GM19463 (cell line): ENCODE measurements around the gene ACOX1.

Source experiments
- ATAC-seq: cut with Tn5 transposase; IDR thresholded peaks from one replicate; pipeline ENCODE4 v1.9.1; 2021; ENCODE audit warnings: mild to moderate bottlenecking, moderate library complexity; ENCODE audit not compliant: unreplicated experiment

The ACOX1 gene

DNA sequence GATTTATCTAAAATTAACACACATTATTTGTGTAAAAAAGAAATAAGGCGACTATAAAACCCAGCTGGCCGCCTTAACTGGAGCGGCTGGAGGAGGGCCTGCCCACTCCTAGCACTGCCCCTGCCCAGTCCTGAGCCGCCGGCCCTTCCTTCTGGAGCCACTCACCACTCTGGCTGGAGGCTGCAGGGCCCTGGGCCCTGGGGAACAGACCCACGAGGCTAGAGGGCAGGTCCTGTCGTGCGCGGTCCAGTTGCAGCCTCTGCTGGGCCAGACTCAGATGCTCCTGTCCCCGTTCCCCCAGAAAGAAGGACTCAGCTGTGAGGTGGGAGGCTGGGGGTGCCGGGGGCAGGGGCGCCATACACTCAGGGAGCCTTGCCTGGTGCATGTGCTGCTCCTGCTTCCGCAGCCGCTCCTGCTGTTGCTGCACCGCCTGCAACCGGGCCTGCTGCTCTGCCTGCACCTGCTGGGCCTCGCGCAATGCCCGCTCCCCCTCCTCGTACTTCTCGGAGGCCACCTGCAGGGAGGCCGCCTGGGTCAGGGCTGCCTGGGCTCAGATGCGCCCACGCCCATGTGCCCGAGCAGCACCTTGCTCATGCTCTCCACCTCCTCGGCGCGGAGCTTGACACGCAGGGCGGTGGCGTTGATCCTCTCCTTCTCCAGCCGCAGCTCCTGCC, 65.3 kb downstream of the ACOX1 start:
- no peak for ATAC-seq

DNA sequence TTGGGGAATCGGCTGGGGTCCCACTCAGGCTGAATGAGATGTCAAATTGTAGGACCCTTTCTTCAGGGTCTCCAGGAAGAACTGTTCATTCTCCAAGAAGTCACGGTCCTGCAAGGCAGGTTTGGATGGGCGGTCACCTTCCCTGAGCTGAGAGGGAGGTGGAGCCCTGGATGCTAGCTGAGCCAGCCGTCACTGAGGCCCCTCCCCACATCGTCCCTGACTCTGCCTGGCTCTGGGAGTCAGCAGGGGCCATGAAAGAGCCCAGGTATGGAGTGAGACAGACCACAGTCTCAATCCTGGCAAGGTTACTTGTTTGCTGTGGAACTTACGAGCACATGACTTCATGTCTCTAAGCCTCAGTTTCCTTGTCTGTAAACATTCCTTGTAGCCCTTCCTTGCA, 68.3 kb downstream of the ACOX1 start:
- no peak for ATAC-seq

DNA sequence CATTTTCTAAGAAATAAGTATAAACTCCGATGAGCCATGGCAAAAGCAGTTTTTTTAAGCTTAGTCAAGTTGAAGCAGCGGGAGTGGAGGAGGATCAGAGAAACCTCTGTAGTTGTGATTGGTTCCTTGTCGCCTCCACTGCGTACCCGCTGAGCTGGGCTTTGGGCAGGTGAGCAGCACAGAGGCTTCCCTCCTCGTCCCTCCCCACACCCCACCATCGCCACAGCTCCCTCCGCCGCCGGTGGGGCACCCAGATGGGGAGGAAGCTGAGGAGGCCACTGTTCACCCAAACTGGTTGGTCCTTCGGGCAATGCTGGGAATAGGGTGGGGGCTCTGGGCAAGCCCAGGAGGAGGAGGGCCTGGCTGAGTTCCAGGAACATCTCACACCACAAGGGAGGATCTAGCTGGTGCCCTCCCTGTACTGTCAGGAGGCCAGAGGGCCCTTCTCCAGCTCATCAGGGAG, 69.1 kb downstream of the ACOX1 start:
- no peak for ATAC-seq

DNA sequence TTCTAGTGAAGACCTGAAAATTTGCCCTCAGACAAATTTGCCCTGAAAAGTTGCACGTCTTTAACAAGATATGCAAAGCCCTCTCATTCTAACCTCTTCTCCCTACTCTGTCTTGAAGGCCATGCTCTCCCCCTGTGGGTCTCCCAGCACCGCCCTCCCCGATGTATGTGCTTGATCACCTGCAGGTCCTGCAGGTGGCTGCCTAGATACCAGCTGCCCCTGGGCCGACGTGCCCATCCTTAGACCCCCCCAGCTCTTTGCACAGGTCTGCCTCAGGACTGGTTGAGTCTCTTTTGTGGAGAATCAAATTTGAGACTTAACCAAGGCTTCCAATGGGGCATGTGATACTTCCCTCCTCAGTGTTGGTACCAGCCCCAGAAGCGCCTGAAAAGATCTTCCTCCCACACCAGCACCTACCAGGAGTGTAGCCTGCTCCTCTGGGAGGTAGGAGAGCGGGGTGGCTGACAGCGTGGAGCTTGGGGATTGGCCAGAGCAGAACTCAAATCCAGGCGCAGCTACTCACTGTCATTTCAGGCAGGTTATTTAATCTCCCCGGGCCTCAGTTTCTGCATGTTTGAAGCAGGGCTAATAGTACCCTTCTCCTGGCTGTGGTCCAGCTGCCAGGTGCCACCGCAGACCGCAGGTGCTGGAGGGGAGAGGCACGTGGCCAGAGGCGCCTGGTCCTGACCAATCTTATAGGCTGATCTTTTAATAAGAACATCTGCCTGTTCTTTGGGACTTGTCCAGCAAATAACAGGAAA, 69.7 kb downstream of the ACOX1 start:
- ATAC-seq, result no peak

DNA sequence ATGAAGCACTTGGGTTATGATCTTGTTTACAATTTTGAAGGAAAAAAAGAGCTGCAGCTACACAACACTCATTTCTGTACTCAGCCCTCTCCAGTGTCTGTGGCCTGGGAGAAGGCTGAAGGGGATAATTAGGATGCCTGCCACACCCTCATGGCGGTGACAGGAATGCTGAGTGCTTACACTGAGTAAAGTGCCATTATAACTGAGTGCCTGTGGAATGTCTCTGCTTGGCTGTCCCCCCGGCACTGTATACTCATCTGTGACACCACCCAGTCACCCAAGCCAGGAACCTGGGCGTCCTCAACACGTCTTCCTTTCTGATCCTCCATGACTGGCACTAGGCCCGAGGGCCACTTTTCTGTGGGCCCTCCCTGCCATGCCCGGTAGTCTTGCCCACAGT, 70.8 kb downstream of the ACOX1 start:
- no peak for ATAC-seq

DNA sequence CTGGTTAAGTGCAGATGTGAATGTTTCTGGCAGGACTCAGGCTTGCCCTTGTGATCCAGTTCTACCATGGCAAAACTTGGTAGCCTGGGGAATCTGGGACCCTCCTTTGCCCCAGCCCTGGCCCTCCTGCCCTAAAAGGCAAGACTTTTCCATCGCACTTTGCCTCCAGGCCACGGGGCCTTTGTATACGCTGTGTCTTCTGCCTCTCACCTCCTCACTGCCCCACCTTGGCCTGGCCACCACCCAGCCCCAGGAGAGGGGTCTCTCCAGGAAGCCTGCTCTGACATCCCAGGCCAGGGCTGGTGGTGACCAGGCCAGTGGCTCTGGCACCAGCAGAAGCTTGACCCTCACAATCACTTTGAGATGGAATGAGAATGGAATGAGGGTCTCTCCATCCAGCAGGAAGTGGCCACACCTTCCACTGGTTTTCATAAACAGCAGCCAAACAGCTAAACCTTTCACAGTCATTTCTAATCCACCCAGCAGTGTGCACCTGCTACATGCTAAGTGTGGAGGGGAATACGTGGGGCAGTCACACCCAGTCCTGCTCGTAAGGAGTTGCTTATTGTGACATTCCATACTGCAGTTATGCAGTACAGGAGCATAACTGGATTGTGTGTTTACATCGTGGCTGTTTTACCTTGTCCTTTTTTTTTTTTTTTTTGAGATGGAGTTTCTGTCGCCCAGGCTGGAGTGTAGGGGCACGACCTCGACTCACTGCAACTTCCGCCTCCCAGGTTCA, 72.7 kb downstream of the ACOX1 start:
- ATAC-seq, result no peak

DNA sequence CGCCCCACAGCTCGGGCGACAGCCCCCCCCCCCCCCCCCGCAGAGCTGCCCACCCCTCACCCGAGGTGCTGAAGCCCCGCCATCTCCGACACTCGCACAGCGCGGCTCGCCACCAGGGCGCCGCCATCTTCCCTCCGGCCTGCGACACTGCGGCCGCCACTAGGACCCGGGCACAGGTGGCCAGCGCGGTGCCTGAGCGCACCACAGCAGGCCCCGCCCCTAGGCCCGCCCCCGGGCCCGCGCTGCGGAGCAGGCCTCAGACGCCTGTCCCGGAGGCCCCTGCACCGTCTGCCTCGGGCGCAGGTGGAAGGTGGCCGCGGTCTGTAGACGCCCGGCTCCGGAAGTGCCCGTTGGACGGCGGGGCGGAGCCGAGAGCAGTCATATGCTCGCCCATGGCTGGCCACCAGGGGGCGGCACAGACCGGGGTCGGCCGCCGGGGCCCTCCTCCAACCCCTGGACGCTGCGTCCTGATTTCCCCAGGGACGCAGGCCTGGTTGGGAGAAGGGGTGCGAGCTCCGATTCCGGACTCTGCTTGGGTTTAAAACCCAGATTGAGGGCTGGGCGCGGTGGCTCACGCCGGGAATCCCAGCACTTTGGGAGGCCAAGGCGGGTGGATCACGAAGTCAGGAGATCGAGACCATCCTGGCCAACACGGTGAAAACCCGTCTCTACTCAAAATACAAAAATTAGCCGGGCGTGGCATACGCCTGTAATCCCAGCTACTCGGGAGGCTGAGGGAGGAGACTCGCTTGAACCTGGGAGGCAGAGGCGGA, 74.0 kb downstream of the ACOX1 start, which contains the start of gene MRPL38:
MRPL38 (minus strand) TSS at position 136 of the 773 bp plus-strand sequence; CDS start at position 127, 9 bp downstream.
- peak; percentile 95 for ATAC-seq

DNA sequence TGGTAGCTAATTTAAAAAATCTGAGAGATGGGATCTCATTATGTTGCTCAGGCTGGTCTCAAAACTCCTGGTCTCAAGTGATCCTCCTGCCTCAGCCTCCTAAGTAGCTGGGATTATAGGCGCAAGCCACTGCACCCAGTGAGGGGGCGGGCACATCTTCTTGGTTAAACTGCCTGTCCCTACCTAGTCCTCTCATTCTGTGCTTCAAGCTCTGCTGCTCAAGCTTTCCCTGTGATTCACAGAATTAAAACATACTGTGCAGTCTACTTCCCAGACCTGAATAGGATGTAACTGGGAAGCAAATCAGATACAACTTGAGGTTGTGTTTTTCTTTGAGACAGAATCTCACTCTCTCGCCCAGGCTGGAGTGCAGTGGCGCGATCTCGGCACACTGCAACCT, 76.6 kb downstream of the ACOX1 start:
- no peak for ATAC-seq

DNA sequence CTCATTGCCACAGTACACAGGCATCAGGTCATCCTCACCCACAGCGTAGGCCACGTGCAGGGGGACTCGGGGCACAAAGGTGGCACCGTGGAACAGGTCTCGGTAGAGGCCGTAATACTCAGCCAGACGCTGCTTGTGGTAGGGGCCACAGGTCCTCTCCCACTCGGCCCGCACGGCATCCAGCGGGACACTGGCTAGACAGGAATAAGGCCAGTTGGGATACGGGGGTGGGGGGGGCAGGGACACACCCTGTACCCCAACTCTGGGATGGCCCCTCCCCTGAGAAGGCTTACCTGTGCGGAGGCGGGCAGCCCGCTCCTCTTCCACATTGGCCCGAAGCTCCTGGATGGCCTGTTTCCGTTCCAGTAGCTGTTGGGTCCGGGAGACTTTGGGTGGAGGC, 77.2 kb downstream of the ACOX1 start:
- no peak for ATAC-seq

DNA sequence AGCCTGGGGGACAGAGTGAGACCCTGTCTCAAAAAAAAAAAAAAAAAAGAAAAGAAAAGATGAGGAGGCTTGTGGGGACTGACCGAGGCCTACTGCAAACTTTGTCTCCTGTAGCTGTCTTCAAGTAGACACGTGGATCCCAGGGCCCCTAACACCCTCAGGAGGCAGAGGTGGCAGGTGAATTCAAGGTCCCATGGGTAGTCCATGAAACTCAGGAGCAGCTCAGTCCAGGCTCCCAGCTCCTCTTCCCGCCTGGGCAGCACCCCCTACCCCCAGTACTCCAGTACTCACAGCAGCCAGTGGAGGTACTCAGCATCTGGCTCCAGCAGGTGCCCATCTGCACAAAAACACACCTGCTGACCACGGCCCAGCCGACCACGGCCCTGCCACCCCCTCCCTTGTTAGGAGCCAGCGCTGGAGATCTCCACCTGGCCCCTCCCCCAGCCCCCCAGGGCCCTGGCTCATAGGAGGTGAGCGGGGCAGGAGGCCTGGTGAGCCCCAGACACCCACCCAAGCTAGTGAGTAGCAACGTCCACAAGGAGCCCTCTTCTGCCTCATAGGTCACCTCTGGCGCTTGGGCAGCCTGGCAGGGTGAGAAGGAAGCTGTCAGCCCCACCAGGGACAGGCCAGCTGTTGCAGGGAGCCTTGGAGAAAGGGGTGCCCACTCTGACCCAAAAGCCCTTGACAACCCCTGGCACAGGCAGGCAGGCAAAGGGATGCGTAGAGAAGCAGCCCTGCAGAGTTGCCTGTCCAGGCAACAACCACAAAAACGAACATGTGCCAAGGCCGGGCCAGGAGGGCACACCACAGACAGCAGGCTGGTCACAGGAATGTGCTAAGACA, 78.1 kb downstream of the ACOX1 start:
- ATAC-seq, result no peak

DNA sequence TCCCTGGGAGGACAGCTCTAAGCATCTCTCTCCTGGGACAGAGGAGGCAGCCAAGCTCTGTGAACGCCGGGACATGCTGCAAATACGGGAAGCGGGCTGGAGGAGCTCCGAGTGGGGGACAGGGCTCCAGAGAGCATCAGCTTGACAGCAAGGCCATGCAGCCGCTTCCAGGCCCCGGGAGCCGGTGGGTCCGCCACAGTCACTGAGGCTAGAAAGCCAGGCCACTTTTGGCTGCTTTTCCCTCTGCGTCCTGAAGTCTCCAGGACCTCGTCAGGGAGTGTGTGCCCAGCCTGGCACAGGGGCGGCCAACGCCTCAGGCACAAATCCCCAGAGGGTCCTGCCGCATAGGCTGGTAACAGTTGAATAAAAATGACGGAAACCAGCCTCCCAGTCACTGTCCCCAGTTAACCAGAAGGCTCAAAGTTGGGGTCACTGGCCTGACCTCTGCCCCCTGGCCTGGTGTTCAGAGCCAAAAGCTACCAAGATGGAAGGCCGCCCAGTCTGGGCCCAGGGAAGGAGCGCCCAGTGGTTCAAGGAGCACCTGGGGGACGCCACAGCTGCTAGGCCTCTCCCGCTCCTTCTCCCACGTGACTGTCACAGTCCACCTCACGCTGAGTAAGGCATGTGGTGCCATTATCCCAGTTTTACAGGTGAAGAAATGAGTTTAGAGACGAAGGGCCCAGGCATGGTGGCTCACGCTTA, 79.0 kb downstream of the ACOX1 start:
- no peak for ATAC-seq

DNA sequence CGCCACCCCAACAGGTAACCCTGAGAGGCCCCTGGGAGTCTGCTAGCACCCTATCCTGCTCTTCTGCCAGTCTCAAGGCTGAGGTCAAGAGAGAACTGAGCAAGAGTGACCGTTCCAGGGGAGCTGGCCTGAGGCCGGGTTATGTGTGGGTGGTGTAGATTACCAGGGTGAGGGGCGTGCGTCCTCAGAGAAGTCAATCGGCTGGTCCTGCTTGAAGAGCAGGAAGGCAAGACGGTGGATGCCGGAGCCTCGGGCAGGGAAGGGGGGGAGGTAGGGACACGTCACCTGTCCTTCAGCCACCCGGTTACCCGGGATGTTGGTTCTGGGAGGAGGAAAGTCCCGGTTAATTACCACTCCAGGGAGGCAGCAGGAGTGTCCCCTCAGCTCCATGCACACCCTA, 79.6 kb downstream of the ACOX1 start:
- ATAC-seq, result no peak

DNA sequence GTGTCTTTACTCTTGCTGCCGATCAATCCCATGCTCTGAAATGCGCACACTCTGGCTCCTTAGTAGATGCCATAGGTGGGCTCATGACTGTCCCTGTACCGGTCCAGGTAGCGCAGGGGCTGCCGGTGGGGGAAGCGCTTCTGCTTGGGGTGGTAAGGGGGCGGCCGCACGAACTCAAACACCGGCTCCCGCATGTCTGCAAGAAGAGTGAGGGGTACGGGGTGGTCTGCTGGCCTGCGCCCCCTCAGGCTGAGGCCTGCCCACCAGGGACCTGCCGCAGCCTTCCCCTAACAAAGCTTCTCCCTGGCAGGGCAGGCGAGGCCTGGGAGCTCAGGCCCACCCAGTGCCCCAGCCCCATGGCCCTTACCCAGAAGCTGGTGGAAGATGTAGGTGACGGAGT, 80.2 kb downstream of the ACOX1 start:
- ATAC-seq, result no peak

DNA sequence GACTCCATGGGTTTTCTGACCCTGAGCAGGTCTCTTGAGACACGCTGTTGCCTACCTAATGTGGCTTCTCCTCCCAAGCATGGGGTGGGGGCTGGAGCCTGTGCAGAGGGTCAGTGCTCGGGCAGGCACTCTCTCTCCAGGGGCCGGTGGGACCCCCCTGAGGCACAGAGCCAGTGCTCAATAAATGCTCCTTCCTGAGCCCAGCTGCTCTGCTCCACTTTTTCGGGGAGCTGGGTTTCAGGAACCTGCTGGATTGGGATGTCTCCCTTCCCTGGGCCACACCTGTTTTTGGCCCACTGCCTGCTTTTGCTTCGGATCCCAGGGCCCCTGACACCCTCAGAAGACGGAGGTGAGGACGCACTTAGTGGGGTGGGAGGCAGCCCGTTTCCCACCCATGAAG, 80.9 kb downstream of the ACOX1 start:
- no peak for ATAC-seq

DNA sequence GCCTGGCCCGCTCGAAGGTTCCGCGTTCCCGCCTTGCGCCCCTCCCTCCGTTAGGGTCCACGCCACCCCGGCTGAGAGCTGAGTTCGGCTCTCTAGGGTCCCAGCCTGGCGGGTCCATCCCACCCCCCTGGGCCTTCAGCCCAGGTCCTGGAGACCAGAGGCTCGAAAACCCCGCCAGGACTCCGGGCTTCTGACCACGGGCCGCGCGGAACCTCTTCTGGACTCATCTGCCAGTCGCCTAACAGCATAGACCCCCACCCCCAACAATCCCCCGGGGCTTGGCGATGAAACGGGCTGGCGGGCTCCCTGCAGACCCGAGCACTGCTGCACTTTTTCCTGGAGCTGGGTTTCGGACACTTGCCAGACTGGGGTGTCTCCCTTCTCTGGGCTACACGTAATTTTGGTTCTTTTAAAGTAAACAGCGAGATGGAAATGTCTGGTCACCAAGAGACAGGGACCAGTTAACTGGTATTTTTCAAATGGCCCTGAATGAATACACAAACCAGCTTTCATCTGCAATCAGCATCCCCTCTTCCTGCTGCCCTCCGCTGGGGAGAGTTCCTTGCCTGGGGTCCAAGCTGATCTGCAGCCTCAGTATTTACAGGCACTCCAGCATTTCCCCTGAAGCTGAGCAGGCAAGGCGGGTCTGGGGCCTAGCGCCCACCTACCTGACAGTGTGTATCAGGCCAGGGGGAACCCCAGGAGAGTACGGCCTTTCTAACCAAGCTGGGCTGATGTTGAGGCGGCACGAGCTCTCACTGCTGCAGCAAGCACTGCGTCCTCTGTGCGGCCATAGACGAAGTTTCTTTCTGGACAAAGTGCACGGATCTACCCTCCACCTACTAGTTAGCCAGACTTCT, 81.6 kb downstream of the ACOX1 start:
- ATAC-seq, result no peak

DNA sequence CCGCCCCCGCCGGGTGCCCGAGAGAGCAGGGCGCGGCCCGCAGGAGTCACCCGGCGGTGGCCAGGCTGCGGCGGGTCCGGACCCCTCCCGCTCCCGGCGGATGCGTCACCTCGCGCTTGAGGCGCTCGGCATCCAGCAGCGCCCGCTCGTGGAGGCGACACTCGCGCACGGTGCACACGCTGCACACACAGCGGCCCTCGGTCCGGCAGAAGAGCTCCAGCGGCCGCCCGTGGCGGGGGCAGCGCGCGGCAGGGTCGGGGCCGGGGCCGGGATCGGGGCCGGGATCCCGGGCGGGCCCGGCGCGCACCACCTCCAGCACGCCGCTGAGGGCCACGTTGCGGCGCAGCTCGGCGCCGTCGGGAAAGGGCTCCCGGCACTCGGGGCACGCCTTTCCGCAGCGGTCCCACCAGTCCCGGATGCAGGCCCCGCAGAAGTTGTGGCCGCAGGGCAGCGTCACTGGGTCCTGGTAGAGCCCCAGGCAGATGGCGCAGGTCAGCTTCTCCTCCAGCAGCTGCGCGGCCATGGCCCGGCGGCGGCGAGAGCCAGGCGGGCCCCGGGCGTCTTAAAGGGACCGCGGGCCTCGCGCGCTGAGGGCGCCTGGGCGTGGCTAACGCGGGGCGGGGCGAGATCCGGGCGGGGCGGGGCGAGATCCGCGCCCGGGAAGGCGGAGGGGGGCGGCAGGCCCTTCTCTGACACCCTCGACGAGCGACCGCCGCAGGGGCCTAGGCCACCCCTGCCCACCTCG, 82.4 kb downstream of the ACOX1 start, which contains the start of gene TRIM65:
TRIM65 (minus strand) TSS at position 537 of the 745 bp plus-strand sequence; CDS start at position 523, 14 bp downstream.
- peak; percentile 71 for ATAC-seq

DNA sequence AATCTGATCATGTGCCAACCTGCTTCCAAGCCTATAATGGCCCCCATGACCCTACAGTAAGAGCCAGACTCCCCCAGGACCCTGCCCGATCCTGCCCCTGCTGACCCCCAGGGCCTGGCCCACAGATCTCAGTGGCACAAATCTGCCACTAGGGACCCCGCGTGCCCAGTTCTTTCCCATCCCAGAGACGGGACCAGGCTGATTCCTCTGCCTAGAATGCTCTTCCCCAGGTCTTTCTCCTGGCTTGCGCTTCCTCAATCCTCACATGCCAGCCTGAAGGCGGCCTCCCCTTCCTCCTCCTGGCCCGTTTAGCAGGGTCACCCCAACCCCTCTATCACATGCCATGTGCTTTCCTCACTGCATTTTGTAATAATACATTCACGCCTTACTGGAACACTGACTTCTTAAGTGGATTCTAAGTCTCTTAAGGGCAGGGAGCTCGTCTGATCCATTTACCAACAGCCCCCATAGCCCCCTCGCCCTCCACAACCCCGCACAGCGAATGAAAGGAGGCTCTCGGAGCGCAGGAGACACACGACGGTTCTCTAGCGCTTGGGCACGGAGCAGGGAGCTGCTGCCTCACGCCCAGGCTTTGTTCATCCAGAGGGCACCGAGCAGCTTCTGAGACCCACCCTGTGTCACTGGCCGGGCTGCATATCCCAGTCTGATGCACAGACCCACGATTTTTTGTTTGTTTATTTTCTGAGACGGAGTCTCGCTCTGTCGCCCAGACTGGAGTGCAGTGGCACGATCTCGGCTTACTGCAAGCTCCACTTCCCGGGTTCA, 83.4 kb downstream of the ACOX1 start:
- no peak for ATAC-seq
